HL-60 (cell line): Measurements from ENCODE around the gene PAIP1.

Source experiments
- DNase-seq, 2 experiments: peaks; one replicate each; pipeline ENCODE4 v3.0.0-alpha.2; 2010 to 2020; ENCODE audit warnings: low read depth in 1 of 2, low spot score in 1 of 2
- H3K27ac ChIP-seq: fragments of 250-450 bp; sonication (Bioruptor Pico); replicated peaks from 2 replicates; pipeline ENCODE4 v1.5.1; 2020; ENCODE audit warnings: mild to moderate bottlenecking, moderate library complexity
- H3K27me3 ChIP-seq: fragments of 250-450 bp; sonication (Bioruptor Pico); 2 replicates; pipeline ENCODE4 v1.5.1; 2021; ENCODE audit warnings: mild to moderate bottlenecking, moderate library complexity; ENCODE audit not compliant: insufficient read depth, poor library complexity, severe bottlenecking
- H3K4me3 ChIP-seq: replicated peaks from 2 replicates; pipeline ENCODE4 v1.5.1; 2011; ENCODE audit warnings: mild to moderate bottlenecking, control low read depth, low read length; ENCODE audit not compliant: insufficient read depth
- CTCF ChIP-seq: IDR thresholded peaks from one replicate; pipeline ENCODE4 v1.5.1; 2011; ENCODE audit warnings: low read length, control low read depth, inconsistent platforms; ENCODE audit not compliant: insufficient read depth
- GABPA ChIP-seq: IDR thresholded peaks from 2 replicates; pipeline ENCODE4 v1.6.1; 2012; ENCODE audit warnings: low read depth
- POLR2AphosphoS5 ChIP-seq: IDR thresholded peaks from 2 replicates; pipeline ENCODE4 v1.6.1; 2012; ENCODE audit warnings: low read depth
- SPI1 ChIP-seq: IDR thresholded peaks from 2 replicates; pipeline ENCODE4 v1.6.1; 2012; ENCODE audit warnings: low read depth, mild to moderate bottlenecking, borderline replicate concordance
- TF ChIP-seq, protein P1 (sequence below): IDR thresholded peaks from 2 replicates; pipeline ENCODE4 v1.6.1; 2012; ENCODE audit warnings: low read depth; ENCODE audit not compliant: insufficient replicate concordance

PAIP1 gene

DNA sequence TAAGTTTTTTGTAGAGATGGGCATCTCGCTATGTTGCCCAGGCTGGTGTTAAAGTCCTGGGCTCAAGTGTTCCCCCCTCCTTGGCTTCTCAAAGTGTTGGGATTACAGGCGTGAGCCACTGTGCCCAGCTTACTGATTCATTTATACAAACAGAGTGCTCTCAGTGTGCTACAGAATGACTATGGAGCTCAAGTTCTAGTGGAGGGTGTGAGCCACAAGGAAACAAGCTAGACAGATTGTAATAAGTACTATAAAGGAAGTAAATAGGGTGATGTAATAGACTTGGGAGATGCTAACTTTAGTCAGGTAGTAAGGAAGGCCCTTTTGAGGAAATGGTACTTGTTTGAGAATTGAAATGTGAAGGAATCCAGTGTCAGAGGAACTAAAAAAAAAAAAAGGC is 71.5 kb downstream of the PAIP1 start:
- peak; percentile 13 to 32 for DNase-seq
- no peaks in the 10 kb centered on the region for H3K27me3 ChIP-seq
- no peak overlapping the region for H3K4me3 ChIP-seq
- TF ChIP-seq GABPA (no peak), SPI1 (0 out of 2 replicates have a peak, but pooled peaks have one; percentile 28), CTCF (no peak), POLR2AphosphoS5 (no peak)
- TF ChIP-seq, protein P1, sequence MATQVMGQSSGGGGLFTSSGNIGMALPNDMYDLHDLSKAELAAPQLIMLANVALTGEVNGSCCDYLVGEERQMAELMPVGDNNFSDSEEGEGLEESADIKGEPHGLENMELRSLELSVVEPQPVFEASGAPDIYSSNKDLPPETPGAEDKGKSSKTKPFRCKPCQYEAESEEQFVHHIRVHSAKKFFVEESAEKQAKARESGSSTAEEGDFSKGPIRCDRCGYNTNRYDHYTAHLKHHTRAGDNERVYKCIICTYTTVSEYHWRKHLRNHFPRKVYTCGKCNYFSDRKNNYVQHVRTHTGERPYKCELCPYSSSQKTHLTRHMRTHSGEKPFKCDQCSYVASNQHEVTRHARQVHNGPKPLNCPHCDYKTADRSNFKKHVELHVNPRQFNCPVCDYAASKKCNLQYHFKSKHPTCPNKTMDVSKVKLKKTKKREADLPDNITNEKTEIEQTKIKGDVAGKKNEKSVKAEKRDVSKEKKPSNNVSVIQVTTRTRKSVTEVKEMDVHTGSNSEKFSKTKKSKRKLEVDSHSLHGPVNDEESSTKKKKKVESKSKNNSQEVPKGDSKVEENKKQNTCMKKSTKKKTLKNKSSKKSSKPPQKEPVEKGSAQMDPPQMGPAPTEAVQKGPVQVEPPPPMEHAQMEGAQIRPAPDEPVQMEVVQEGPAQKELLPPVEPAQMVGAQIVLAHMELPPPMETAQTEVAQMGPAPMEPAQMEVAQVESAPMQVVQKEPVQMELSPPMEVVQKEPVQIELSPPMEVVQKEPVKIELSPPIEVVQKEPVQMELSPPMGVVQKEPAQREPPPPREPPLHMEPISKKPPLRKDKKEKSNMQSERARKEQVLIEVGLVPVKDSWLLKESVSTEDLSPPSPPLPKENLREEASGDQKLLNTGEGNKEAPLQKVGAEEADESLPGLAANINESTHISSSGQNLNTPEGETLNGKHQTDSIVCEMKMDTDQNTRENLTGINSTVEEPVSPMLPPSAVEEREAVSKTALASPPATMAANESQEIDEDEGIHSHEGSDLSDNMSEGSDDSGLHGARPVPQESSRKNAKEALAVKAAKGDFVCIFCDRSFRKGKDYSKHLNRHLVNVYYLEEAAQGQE, result no peak
- no peak overlapping the region for H3K27ac ChIP-seq

DNA sequence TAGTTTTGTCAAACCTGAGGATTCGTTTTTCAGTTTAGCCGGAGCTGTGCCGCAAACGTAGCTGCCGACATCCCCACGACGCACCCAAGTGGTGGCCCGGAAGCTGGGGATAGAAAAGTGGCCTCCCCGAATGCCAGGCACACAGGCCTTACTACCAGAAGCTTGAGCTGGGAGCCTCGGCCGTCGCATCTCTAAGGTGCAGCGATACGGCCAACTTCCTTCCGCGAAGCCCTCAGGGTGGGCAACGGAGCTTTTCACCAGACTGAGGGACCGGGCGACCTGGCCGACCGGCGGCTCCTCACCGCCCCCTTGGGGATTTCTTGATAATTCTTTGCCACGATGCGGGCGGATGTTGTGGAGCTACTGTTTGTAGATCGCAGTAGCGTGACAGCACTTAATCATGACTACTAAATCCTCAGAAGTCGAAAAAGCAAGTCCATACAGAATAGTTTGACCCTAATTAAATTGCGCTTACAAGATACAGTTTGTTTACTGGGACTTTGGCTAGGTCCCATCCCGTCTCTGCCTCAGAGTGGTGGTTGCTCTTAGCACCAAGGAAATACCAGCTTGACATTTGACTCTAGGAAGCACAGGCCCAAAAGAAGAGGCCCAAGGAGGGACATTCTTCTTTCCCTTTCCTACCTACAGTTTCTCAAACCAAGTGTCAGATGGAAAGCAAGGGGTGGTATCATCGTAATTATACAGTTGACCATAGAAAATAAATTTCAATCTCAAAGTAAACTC is 72.6 kb downstream of the PAIP1 start:
- TF ChIP-seq GABPA (no peak), POLR2AphosphoS5 (no peak; the same call in 1 of the 2 replicates), CTCF (peak; percentile 26), SPI1 (no peak)
- TF ChIP-seq, protein P1, result peak; percentile 17
- Histone ChIP-seq H3K4me3 (peak overlapping the region; percentile 81), H3K27me3 (no peaks in the 10 kb centered on the region), H3K27ac (peak overlapping the region; percentile 98)
- DNase-seq, result peak; percentile 57 to 89

GRCh38 chr5:43483298-43484105 is 73.4 kb downstream of the PAIP1 start, which contains the start of gene TMEM267:
Gene TMEM267, minus strand, starts transcription at chr5:43483865. Its CDS starts 29,896 bp downstream, at chr5:43453969.
- DNase-seq, result peak; percentile 76 to 92
- no peaks in the 10 kb centered on the region for H3K27me3 ChIP-seq
- peak within 1 kb of the TSS; percentile 81 for H3K4me3 ChIP-seq
- peak within 1 kb of the TSS; percentile 98 for H3K27ac ChIP-seq
- TF ChIP-seq POLR2AphosphoS5 (peak; percentile 94), CTCF (no peak), GABPA (peak; percentile 6; the same call in 1 of the 2 replicates), SPI1 (no peak)
- TF ChIP-seq, protein P1, result peak; percentile 68
